HG02973 (cell line): ENCODE measurements around the gene USP35.
A peak's percentile ranks its signal among the peaks of the same experiment; 100 is the strongest.
"Not testable (repeated sequence)": the region's sequence is repeated elsewhere in the genome, so short reads cannot be mapped to it uniquely, and the experiment has no call there.

Experiments
- ATAC-seq: cut with Tn5 transposase; IDR thresholded peaks from one replicate; pipeline ENCODE4 v1.9.1; 2021; ENCODE audit warnings: moderate library complexity; ENCODE audit not compliant: unreplicated experiment

USP35 gene

DNA sequence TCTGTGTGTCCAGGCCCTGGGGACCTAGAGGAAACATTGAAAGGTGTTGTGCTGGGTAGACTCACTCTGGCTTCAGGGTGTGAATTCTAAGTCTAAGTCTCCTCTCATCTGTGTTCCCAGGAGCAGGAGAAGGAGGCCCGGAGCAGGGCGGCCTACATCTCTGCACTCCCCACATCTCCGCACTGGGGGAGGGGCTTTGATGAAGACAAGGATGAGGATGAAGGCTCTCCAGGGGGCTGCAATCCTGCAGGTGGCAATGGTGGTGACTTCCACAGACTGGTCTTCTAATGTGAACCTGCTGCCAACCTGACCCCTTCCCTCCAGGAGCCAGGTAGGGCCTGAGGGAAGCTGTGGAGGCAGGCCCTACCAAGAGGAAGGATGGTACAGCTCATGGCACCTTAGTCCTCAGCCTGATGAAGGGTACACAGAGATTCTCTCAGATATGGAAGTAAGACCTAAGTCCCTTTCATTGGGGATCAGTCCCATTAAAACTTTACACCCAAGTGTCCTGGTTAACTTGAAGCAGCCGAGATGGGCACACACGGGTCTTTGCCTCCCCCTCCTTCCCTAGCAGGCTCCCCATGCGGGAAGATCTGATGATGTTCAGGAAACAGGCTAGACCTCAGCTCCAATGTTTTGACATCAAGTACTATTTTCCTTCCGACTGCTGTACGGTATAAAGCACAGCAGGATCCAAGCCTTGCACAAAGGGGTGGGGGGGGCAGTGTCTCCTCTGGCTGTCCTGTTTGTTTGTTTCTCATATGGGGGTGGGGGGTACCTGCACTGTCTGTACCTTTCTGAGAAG, 25.0 kb downstream of the USP35 start:
- no peak for ATAC-seq

DNA sequence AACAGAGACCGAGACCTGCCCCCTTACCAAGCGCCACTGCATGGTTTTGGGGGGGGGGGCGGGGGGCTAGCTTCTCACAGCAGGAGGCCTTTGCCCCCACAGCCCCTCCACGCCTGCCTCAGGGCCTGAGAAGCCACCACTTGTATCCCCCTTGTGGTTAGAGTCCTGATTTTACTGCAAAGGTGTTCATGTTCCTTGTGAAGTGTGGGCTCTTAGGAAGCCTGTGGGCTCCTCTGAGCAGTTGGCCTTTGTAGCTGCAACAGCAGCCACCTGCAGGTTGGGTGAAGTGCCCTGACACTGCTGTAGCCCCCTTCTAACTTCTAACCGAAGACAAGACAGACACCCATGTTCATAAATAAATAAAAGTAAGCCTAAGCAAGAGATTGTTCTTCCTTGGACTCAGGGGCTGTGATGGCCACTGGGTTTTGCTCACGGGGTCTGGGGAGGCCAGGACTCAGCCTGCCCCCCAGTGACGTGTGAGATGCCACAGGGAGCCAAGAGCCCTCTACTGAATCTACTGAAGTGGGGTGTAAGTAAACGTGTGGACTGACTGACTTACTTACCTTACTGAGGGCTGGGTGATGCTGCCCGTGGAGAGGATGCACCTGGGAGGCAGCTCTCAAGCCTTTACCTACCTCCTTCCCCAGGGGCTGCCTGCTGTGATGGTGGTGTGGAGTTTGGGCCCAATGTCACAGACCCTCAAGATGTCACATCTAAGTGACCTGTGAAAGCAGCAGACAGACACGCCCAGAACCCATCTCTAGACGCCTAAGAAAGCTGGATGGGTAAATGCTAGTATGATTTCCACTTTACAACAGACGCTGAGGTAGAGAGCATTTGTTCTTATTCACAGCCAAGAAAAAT, 25.8 kb downstream of the USP35 start:
- no peak for ATAC-seq

DNA sequence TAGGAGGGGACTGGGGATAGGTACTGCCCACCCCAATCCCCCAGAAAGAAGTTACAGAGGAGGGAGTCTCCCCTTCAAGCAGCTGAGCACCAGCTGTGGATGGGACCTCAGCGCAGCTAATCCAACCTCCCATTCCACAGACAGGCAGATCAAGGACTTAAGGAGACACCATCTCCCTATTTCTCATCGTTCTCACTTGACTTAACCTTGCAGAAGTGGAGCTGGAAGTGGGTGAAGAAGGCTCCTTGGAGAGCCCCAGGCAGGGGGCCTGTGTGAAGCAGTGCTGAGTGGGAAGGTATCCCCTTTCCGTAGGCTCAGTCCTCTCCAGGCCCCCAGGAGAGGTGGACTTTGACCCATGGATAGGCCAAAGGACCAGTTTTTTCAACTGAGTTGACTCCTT, 27.3 kb downstream of the USP35 start:
- no peak for ATAC-seq

DNA sequence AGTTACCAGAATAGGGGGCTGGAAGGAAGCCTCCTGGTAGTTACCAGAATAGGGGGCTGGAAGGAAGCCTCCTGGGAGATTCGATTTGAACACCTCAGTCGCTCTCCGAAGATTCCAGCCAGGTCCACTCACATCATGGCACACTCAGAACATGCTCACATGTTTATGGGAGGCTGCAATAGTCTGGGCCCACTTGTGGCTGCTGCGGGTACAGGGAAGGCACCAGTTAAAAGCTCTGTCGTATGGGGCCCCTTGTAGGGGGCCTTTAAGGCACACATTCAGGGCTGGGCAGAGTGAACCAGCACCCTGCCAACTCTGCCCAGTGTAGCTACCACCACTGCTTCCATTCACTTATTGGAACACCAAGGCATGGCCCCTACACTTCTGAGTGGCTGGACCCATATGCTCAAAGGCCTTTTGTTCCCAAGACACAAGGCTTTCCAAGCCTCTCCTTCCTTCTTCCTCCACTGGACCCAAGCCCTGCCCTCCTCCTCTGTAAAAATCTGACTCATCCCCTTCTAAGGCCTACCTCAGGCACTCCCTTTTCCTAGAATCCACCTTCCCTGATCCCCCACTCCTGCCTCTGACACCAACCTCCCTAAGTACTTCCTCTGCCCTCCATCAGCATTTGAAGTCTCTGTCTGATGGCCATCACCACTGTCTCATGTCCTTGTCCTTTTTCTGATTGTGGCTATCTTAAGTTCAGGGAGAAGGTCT, 28.0 kb downstream of the USP35 start:
- ATAC-seq, result no peak

DNA sequence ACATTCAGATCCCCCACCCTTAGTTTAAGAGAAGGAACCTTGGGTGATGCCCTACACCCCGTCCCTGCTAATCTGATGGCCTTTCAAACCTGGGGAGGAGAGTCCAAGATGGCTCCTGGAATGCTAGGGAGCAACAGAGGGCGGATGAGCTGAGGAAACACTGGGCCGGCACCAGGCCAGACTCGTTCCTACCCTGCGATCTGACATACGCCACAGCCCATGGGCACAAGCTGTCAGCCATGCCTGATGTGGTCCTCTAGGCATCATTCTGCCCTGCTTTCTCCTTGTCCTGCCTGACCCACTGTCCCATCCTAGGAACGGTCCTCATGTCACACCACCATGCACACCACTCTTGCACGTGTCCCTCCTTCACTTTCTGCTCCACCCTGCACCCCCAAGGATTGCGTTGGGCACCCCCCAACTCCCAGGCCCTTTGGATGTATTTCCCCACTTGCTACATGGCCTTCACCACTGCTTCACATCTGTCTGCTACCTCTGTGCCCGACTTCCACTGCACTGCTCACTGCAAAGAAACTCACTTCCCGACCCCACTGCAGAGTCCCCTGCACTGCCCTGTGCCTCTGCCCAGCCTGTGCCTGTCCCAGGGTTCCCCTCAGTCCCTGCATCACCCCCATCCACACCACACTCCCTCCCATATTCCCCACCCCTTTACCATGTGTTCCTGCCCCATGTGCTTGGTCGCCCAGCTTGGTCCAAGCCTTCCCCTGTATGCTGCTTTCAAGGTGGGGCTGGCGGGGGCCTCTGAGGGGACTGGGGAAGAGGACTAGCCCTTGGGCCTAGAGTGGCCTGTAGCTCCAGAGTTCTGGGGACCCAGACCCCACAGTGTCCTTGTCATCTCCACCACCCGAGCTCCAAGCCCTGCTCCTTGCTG, 29.2 kb downstream of the USP35 start:
- ATAC-seq, result no peak

DNA sequence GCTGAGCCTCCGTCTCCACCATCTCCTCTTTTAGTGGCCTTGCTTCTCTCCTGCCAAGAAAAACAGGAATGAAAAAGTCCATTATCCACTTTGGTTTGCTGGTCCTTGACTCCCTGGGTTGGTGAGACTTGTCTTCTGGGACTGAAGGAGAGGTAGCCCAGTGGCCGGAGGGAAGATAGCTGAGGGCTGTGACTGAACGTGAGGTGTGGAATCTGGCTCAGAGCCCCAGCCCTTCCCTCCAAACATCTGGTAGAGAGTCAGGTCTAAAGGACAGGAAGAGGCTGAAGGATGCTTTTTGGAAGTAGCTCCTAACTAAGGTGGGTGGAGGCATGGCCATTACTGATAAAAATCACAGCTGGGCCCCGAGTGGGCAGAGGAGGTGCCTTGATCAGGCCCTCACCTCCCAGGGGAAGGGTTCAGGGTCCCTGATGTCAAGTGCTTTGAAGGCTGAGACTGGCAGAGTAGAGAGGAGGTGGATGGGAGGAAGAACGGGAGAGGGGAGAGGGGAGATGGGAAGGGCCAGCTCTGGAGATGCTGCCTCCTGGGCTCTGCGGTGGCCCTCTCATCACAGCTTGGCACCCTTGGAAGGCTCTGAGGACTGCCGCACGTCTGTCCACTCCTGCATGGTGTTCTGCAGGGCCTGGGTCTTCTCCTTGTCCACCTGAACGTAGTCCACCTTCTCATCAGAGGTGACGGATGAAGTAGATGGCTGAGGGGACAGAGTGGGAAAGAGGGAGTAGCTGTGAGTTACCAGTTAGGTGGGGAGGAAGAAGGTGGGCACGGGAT, 30.2 kb downstream of the USP35 start:
- ATAC-seq, result no peak

DNA sequence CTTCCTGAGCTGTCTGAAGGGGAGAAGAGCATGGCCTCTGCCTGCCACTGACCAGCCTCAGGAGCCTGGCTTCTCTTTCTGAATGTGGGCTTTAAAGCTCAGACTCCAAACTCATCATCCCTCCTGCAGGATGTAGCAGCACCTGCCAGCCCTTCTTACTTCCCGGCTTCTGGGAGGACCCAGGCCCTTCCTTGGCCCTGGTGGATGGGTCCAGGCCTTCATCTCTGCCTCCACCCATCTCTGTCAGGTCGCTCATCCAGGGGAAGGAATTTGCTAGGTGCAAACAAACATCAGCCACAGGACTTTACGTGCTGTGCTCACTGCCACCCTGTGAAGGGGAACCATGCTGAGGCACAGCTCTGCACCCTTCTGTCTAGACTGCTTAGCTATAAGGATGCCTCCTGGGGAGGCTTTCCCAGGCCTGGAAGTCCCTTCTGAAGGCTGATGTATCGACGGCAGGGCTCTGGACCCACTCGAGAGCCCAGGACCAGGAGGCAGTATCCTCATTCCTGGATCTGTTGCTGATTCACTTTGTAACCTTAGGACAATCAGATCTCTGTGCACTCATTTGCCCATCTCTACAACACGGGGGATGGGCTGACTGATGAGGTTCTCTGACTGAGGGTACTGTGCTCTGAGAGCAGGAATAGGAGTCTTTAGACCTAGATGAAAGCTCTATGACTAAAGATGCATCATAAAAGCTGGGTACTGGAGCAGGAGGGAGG, 30.9 kb downstream of the USP35 start:
- no peak for ATAC-seq

DNA sequence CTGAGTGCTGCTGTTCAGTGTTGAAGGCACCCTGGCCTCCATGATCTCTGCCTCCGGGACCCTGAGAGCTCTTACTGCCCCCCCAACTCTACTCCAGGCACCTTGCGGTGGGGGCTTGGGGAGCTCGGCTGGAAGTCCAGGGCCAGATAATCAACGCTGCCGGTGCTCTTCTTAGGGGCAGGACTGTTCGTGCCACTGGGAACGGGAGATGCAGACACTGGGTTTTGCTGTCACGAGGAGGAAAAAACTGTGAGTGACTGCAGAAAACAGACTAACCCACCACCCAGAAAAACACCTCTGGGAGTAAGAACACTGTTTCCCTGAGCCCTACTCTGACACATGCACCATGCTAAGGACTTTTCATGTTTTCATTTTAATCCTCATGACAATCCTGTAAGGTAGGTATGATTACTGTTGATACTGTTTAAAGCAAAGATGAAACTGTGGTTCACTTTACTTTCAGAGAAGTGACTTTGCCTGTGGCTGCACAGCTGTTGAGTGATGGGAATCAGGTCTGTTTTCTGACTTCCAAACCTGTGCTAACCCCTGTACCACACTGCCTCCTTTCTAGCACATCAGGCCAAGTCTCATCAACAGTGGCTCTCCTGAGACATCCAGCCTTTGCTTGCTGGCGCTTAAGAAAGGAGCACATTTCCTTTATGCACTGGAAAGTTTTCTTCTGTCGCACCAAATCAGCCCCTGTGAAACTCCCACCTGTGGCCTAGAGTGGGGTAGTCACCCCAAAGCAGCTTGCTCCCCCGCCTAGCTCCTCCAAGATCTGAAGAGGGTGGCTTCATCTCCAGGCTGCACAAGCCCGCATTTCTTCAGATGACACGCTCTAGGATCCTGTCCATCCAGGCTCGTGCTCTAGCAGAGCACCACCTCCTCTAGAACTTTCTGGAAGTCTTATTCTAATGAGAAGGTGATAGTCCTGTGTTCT, 31.8 kb downstream of the USP35 start:
- no peak for ATAC-seq

DNA sequence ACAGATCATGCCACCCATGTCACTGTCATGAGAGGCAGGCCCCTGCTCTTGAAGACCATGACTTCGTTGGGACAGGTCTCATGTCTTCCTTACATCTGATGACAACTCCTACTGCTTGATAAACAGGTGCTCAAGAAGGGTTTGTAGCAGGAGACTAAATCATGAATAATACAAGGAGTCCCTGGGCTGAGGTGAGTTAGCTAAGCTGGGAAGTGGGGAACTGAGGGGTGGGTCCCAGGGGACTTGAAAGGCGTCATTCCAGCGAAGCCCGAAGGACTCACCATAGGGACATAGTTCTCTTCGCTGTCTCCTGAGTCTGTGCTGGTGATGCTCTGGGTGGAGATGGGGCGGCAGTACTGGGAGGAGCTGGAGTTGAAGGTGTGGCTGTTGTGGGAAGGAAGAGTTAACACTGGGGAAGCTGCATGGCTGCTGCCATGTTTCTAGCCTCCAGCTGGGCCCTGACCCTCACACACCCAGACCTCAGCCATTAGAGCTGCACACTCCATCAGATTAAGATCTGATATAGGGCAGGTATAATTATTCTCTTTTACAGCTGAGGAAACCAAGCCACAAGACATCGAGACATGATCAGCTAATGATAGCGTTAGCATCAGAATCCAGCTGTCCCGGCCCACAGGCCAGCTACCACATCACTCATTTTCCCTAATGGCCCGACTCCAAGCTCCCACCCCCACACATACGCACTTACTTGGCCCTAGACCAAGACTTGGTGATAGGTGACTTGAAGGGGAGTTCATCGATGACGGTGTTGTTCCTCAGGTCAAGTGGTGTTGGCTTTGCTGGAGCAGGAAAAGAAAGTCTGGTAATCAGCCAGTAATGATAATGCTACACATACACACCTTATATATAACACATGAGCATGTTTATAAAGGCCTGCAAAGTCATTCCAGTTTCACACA, 32.9 kb downstream of the USP35 start:
- no peak for ATAC-seq

DNA sequence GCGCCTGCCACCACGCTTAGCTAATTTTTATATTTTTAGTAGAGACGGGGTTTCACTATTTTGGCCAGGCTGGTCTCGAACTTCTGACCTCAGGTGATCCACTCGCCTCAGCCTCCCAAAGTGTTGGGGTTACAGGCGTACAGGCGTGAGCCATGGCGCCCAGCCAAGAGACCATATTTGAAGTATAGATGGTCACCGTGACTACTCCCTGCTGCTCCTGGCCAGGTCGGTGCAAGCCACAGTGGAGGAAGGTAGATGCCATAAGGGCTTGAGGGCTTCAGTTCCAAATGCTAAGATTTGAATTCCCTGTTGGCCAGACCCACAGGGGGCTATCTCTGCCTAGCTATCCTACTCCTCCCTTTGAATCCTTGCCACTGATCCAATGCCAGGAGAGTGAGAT, 34.0 kb downstream of the USP35 start:
- not testable (repeated sequence) for ATAC-seq

DNA sequence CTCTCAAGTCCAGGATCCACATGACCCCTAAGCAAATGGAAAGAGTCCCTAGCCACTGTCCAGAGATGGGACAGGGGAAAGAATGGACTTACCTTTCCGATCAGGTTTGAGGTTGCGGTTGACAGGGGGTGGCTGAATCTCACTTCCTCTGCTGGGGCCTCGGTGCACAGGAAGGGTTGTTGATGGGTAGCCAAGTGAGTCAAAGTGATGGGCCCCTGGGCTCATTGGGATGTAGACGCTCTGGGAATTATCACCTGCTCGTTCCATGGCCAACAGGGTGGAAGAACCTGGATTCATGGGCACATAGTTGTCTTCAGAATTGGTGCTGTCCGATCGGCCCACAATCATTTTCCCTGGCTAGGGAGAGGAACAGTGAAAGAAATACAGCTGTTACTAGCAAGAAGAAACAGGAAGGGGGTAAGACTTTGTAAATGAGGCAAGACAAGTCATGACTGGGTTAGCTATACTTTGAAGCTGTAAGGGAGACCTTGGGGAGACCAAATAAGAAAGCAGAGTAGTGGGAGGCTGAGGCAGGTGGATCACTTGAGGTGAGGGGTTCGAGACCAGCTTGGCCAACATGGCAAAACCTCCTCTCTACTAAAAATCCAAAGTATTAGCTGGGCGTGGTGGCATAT, 34.7 kb downstream of the USP35 start:
- ATAC-seq, result peak; percentile 76

DNA sequence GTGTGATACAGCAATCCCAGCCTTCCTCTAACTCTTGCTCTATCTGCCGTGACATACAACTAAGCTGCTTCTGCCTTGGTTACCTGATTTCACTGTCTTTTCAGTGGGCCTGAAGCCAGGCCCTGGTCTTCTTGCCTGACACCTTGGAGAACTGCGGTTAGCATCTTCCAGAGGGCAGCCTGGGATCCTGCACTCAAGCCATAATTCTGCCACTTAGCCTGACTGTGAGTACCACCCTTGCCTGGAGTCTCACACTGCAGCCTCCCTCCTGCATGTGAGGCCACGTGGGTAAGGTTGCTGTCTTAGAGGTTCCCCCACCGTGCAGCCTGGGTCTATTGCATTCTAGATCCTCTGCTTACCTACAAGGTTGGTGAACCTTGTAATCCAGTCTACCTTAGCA, 35.8 kb downstream of the USP35 start:
- no peak for ATAC-seq

DNA sequence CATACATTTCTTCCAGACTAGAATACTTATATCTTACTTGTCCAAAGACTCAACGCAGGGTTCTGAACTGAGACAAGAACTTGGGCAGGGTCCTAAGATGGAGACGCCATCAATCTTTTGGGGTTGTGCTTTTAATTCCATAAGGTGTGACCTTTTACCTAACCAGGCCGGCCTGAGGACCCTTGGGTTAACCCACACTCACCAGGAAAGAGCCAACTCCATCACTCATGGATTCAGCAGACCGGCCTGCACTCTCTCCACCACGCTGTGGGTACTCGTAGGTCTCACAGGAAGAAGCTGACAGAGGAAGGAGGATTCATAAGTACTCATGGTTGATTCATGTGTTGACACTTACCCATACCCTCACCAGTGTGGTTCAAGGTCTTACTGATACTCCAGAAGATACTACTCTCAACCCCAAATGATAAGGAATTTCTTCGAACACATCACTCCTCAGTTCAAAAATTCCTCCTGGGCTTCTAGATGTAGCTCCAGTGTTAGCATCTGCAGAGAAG, 36.2 kb downstream of the USP35 start:
- ATAC-seq, result no peak

DNA sequence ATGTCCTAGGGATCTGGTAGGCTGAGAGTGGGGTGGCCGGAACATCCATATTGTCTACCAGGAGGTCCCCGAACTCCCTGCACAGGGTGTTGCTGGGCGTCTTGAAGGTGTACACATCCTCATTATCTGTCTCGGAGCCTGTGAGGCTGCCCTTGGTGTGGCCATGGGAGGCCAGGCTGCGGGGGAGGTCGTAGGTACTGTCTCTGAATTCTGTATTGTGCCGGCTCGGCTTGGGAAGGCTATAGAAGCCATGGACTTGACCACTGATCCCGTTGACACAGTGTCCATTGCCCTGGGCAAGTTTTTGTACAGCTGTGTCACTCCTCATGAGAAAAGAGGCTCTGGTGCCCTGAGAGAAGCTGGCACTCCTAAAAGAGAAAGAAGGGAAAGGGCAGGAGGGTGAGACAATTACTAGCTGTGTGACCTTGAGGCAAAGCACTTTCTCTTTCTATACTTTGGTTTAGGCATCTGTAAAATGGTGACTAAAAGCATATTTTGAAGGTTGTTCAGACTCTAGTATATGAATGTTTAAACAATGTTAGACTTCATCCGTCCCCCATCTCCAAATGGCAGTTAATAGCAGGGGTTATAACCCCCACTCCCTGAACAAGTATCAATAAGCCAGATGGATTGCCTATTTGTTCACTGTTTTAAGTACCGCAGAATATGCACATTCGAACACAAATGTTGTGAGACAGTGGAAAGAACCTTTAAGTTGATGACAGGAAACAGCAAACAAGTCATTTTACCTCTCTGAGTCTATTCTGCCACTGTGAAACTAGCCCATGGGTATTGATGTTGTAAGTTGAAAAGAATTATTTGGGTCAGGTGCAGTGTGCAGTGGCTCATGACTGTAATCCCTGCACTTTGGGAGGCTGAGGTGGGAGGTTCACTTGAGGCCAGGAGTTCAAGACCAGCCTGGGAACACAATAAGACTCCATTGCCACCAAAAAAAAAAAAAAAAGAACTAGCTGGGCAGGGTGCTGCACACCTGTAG, 38.3 kb downstream of the USP35 start:
- no peak for ATAC-seq

DNA sequence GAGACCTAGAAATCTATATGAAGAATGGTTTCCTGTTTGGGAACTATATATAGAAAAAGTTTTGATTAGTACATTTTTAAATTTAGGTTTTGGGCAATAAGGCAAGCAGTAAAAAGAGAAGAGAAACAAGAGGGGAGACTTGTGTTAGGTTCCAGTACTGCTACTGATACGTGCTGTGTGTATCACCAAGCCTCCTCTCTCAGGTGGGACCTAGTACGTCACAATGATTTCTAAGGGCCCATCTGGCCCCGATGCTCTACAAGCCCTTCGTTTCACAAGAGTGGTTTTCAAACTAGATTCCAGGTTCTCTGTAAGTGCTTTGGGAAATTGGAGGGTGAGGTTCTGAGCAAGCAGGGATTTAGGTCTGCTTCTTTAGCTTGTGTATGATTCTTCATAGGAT, 39.2 kb downstream of the USP35 start:
- ATAC-seq, result no peak
